Brain microvascular endothelial cell (primary cell): Measurements from ENCODE around the gene RBMS1.

Source experiments
- DNase-seq: peaks from one replicate; pipeline ENCODE4 v3.0.0-alpha.2; 2020
- H3K27ac ChIP-seq: fragments of 250-450 bp; sonication (Bioruptor Pico); 2 replicates; pipeline ENCODE4 v1.5.1; 2020; ENCODE audit warnings: mild to moderate bottlenecking, moderate library complexity
- H3K27me3 ChIP-seq: fragments of 250-450 bp; sonication (Bioruptor Pico); replicated peaks from 2 replicates; pipeline ENCODE4 v1.5.1; 2020; ENCODE audit warnings: mild to moderate bottlenecking
- H3K36me3 ChIP-seq: fragments of 250-450 bp; sonication (Bioruptor Pico); replicated peaks from 2 replicates; pipeline ENCODE4 v1.5.1; 2020; ENCODE audit warnings: mild to moderate bottlenecking
- H3K4me3 ChIP-seq: 2 replicates; pipeline ENCODE4 v1.5.1; 2011; ENCODE audit warnings: low read depth, mild to moderate bottlenecking, control low read depth, low read length, moderate library complexity
- in situ Hi-C: cut with HindIII; loops from 2 replicates; pipeline ENCODE4 v1.10.0; 2017; ENCODE audit warnings: low sequenced_read_pairs, low pct_ligation_motif_present
- TF ChIP-seq, protein P1 (sequence below): IDR thresholded peaks from 2 replicates; pipeline ENCODE4 v1.5.1; 2011; ENCODE audit warnings: low read depth, mild to moderate bottlenecking, moderate library complexity, low read length, control low read depth, inconsistent platforms; ENCODE audit errors: missing control alignments

RBMS1 gene

GRCh38 chr2:160363961-160364360, 129.6 kb downstream of the RBMS1 start:
- TF ChIP-seq, protein P1, sequence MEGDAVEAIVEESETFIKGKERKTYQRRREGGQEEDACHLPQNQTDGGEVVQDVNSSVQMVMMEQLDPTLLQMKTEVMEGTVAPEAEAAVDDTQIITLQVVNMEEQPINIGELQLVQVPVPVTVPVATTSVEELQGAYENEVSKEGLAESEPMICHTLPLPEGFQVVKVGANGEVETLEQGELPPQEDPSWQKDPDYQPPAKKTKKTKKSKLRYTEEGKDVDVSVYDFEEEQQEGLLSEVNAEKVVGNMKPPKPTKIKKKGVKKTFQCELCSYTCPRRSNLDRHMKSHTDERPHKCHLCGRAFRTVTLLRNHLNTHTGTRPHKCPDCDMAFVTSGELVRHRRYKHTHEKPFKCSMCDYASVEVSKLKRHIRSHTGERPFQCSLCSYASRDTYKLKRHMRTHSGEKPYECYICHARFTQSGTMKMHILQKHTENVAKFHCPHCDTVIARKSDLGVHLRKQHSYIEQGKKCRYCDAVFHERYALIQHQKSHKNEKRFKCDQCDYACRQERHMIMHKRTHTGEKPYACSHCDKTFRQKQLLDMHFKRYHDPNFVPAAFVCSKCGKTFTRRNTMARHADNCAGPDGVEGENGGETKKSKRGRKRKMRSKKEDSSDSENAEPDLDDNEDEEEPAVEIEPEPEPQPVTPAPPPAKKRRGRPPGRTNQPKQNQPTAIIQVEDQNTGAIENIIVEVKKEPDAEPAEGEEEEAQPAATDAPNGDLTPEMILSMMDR: no peak
- H3K4me3 ChIP-seq: no peak overlapping the region
- DNase-seq: no peak
- H3K27ac ChIP-seq: no peak overlapping the region
- peaks cover 8% of the 10 kb centered on the region for H3K36me3 ChIP-seq
- no peaks in the 10 kb centered on the region for H3K27me3 ChIP-seq
- in situ Hi-C loops: no loop called here

DNA sequence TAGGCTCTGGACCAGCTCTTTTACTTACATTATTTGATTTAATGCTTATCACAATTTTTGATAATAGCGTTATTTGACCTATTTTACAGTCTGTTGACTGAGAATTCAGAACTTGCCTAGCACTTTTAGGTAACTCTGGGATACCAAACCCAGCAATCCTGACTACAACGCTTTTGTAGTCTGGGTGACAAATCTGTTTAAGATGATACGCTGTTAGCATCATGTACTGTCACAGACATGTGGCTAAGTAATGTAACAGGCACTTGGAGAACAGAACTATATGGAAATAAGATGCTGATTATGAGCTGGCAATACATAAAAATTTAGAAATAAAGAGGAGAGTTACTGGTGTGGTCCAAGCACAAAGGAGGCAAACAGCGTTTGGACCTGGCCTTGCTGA, 130.6 kb downstream of the RBMS1 start:
- Histone ChIP-seq H3K27ac (no peak overlapping the region), H3K36me3 (peaks cover 8% of the 10 kb centered on the region), H3K4me3 (no peak overlapping the region), H3K27me3 (no peaks in the 10 kb centered on the region)
- in situ Hi-C loops: no loop called here
- no peak for DNase-seq
- TF ChIP-seq, protein P1: no peak

DNA sequence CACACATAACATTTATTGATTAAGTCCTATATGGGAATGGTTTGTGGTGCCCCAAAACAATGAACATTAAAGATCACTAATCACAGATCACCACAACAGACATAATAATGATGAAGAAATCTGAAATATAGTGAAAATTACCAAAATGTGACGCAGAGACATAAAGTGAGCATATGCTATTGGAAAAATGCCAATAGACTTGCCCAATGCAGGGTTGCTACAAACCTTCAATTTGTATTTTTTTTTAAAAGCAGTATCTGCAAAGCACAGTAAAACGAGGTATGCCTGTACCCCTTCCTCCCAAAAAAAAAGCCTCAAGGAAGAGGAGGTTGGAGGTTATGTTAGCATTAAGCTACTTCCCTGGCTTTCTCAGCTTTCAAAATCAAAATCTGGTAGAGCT, 131.1 kb downstream of the RBMS1 start:
- no peak overlapping the region for H3K4me3 ChIP-seq
- in situ Hi-C loops: no loop called here
- H3K27ac ChIP-seq: no peak overlapping the region
- TF ChIP-seq, protein P1: no peak
- H3K36me3 ChIP-seq: peaks cover 8% of the 10 kb centered on the region
- no peaks in the 10 kb centered on the region for H3K27me3 ChIP-seq
- no peak for DNase-seq

DNA sequence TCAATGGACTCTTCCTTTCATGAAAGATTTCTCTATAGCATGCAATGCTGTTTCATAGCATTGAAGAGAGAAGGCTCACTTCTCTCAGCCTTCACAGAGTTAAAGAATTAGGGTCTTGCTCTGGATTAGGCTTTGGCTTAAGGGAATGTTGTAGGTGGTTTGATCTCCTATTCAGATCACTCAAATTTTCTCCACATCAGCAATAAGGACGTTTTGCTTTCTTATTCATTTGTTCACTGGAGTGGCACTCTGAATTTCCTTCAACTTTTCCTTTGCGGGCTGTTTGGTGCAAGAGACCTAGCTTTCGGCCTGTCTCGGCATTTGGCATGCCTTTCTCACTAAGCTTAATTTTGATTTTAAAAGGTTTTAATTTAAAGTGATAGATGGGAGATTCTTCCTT, 131.6 kb downstream of the RBMS1 start:
- in situ Hi-C loops: no loop called here
- no peaks in the 10 kb centered on the region for H3K27me3 ChIP-seq

DNA sequence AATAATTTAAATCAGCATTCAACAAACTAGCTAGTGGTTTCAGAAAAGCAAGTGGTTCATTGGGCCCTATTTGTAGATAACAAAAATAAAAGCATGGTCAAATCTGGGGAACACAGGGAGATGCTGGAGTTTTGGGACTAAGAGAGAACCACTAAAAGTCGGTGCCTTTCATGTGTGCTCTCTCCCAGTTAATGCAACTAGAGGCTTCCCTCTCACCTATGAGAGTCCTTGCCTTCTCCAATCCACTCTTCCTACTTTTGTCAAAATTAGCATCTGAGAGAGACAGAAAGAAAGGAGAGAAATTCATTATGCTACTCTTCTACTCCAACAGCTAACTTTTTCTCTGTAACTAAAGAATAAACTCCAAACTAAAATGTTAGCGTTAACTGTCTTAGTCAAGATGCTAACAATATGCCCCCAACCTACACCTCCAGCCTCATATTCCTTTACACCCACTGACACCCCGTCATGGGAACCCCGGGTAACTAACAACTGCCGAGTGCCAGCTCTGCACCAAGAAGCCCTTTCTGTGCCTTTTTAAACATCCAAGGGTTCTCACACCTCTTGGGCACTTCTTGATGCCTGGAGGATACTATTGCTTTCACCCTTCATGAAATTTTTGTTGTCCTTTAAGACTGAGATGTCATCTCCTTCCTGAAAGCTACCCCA, 133.4 kb downstream of the RBMS1 start:
- H3K4me3 ChIP-seq: no peak overlapping the region
- H3K27ac ChIP-seq: no peak overlapping the region
- DNase-seq: no peak
- in situ Hi-C loops: no loop called here
- peaks cover 6% of the 10 kb centered on the region for H3K36me3 ChIP-seq
- TF ChIP-seq, protein P1: no peak
- no peaks in the 10 kb centered on the region for H3K27me3 ChIP-seq

More for the DNA sequence above, 131.6 kb downstream of the RBMS1 start:
- no peak overlapping the region for H3K27ac ChIP-seq
- peaks cover 8% of the 10 kb centered on the region for H3K36me3 ChIP-seq
- TF ChIP-seq, protein P1: no peak
- no peak overlapping the region for H3K4me3 ChIP-seq
- no peak for DNase-seq

DNA sequence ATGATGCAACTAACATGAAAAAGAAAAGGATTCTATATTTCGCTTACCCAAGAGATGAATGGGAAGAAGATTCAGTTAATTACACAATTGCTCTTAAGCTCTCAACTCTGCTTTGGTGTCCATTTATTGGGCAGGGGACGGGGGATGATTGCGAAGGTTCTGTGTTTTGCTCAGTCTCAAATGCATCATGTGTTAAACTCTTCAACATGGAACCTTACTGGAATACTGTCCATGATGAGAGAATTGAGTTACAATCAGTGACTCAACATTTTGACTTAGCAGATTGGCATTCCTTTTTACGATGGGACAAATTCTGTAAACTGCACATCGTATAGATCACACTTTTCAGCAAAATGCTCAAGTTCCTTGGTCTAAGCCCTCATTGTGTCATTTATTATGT, 135.6 kb downstream of the RBMS1 start:
- Histone ChIP-seq H3K27ac (peak overlapping the region; percentile 45), H3K36me3 (peaks cover 4% of the 10 kb centered on the region), H3K27me3 (no peaks in the 10 kb centered on the region), H3K4me3 (no peak overlapping the region)
- no peak for DNase-seq
- in situ Hi-C loops: no loop called here
- TF ChIP-seq, protein P1: no peak
